ENCODE data around the gene IL32. TPM values are rescaled to one million over a fixed set of nuclear protein-coding genes. Genes with fewer than 3 reads are reported as not detected.
"Not testable (repeated sequence)": the region's sequence is repeated elsewhere in the genome, so short reads cannot be mapped to it uniquely, and the experiment has no call there.

Gene IL32
- total and polyA plus RNA-seq, 2 of the 4 experiments (the other 2 are of a cell fraction), result 25.6 to 95.7 TPM

DNA sequence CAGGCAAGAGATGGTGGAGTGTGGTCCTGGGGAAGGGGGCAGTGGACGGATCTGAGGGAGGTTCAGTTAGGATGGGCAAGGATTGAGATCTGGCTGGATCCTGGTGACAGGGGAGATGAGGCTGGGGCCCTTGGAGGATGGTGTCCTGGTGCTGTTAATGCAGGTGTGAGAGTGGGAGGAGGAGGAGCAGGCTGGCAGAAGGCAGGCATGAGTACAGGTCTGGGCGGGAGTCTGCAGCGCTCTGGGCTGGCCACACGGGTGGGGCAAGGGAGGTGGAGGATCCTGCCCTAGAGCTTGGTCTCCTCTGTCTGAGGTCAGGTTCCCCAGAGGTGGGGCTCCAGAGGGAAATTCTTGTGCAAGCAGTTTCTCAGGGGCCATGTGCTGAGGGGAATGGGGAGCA, 6.7 kb downstream of the IL32 start:
- ATAC-seq (ENCODE audit: low read depth); dilution Hi-C loops (cut with HindIII; ENCODE audit: low sequenced_read_pairs, unreplicated experiment); POLR2A ChIA-PET (ENCODE audit: unreplicated experiment); H2AFZ ChIP-seq (replicated peaks; ENCODE audit: low read length, poor library complexity); H3K14ac ChIP-seq (replicated peaks; ENCODE audit: low read depth, low read length); H4K8ac ChIP-seq (ENCODE audit: low read depth in 2 of 2, low read length in 2 of 2); H3K9me1 ChIP-seq (ENCODE audit: insufficient read depth, low read length); H2BK15ac ChIP-seq (ENCODE audit: low read depth, low read length); H3K23ac ChIP-seq (ENCODE audit: low read depth, low read length); H3K4me3 ChIP-seq (ENCODE audit: insufficient read depth, low read depth, low read length); H3K4me1 ChIP-seq (ENCODE audit: control insufficient read depth, insufficient read depth, low read length); H2BK5ac ChIP-seq (ENCODE audit: low read depth, low read length, poor library complexity, severe bottlenecking); H2AK9ac ChIP-seq (replicated peaks; ENCODE audit: low read depth, low read length, poor library complexity); H3K9me3 ChIP-seq (ENCODE audit: control insufficient read depth, insufficient read depth, low read length); H2AK5ac ChIP-seq (ENCODE audit: low read depth, low read length); H3K9ac ChIP-seq (ENCODE audit: low read depth, low read length); H2BK120ac ChIP-seq (ENCODE audit: low read depth, low read length); H4K91ac ChIP-seq (ENCODE audit: insufficient read depth, low read depth, low read length); H3K4ac ChIP-seq (ENCODE audit: low read depth, low read length); H3K36me3 ChIP-seq (ENCODE audit: control insufficient read depth, insufficient read depth, low read length); H3K79me1 ChIP-seq (ENCODE audit: low read depth in 1 of 2, low read length in 2 of 2); H3K27ac ChIP-seq (ENCODE audit: insufficient read depth, low read length); H3K56ac ChIP-seq (ENCODE audit: extremely low read depth, insufficient read depth, low read length); H4K20me1 ChIP-seq (ENCODE audit: insufficient read depth, low read length); H3K18ac ChIP-seq (ENCODE audit: low read depth, low read length); BruUV-seq (replicated peaks); in situ Hi-C loops (cut with MboI; ENCODE audit: low sequenced_read_pairs); H3K4me2 ChIP-seq (ENCODE audit: low read depth, low read length); intact Hi-C loops (cut with micrococcal nuclease); H4K5ac ChIP-seq (ENCODE audit: low read depth, low read length); DNase-seq; CTCF ChIA-PET; H2BK20ac ChIP-seq (ENCODE audit: low read depth, low read length): not testable (repeated sequence)
- WGBS, 2 experiments (ENCODE audit: extremely low coverage in 2 of 2, insufficient read length in 1 of 2), result no CpG with 5 or more reads among the region's 4 CpGs
- H3K27me3 ChIP-seq (ENCODE audit: control insufficient read depth, insufficient read depth, low read length), result peaks cover 36% of the 10 kb centered on the region

DNA sequence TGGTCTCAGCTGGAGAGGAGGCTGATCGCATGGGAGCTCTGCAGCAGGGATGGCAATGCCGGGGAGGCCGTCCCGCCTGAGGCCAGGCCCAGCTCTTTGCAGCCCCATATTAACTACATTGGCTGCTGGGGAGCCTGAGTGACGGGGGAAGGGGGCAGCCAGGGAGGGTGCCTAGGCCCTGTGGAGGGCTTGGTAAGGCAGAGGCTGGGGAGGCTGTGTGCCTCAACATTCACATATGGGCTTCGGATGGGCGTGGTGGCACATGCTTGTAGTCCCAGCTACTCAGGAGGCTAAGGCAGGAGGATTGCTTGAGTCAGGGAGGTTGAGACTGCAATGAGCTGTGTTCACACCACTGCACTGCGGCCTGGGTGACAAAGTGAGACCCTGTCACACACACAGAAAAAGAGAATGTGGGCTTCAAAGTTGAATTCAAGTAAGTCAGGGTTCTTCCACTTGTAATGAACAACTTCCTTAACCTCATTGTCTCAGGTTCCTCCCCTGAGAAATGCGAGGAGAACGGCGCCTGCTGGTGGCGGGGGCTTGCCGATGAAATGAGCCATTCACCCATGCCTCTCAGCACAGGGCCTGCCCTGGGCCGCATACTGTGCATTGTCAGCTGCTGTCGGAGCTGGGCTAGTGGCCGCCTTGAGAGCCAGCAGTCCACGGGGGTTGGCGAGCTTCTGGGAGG, 7.3 kb downstream of the IL32 start:
- H2AK9ac ChIP-seq (replicated peaks; ENCODE audit: low read depth, low read length, poor library complexity); H4K8ac ChIP-seq (ENCODE audit: low read depth in 2 of 2, low read length in 2 of 2); intact Hi-C loops (cut with micrococcal nuclease); dilution Hi-C loops (cut with HindIII; ENCODE audit: low sequenced_read_pairs, unreplicated experiment); H3K36me3 ChIP-seq (ENCODE audit: control insufficient read depth, insufficient read depth, low read length); H3K56ac ChIP-seq (ENCODE audit: extremely low read depth, insufficient read depth, low read length); H3K79me1 ChIP-seq (ENCODE audit: low read depth in 1 of 2, low read length in 2 of 2); CTCF ChIA-PET; H2BK120ac ChIP-seq (ENCODE audit: low read depth, low read length); in situ Hi-C loops (cut with MboI; ENCODE audit: low sequenced_read_pairs); H2BK5ac ChIP-seq (ENCODE audit: low read depth, low read length, poor library complexity, severe bottlenecking); H4K20me1 ChIP-seq (ENCODE audit: insufficient read depth, low read length); H3K18ac ChIP-seq (ENCODE audit: low read depth, low read length); H3K4me2 ChIP-seq (ENCODE audit: low read depth, low read length); H3K4ac ChIP-seq (ENCODE audit: low read depth, low read length); H3K4me3 ChIP-seq (ENCODE audit: insufficient read depth, low read depth, low read length); ATAC-seq (ENCODE audit: low read depth); H3K14ac ChIP-seq (replicated peaks; ENCODE audit: low read depth, low read length); H3K9me1 ChIP-seq (ENCODE audit: insufficient read depth, low read length); H4K5ac ChIP-seq (ENCODE audit: low read depth, low read length); H3K27ac ChIP-seq (ENCODE audit: insufficient read depth, low read length); H3K23ac ChIP-seq (ENCODE audit: low read depth, low read length); DNase-seq; BruUV-seq (replicated peaks); H2AFZ ChIP-seq (replicated peaks; ENCODE audit: low read length, poor library complexity); H2BK20ac ChIP-seq (ENCODE audit: low read depth, low read length); H3K4me1 ChIP-seq (ENCODE audit: control insufficient read depth, insufficient read depth, low read length); H4K91ac ChIP-seq (ENCODE audit: insufficient read depth, low read depth, low read length); H3K9ac ChIP-seq (ENCODE audit: low read depth, low read length); H2AK5ac ChIP-seq (ENCODE audit: low read depth, low read length); H2BK15ac ChIP-seq (ENCODE audit: low read depth, low read length); H3K9me3 ChIP-seq (ENCODE audit: control insufficient read depth, insufficient read depth, low read length); POLR2A ChIA-PET (ENCODE audit: unreplicated experiment): not testable (repeated sequence)
- peaks cover 41% of the 10 kb centered on the region for H3K27me3 ChIP-seq (ENCODE audit: control insufficient read depth, insufficient read depth, low read length)
- WGBS, 2 experiments (ENCODE audit: extremely low coverage in 2 of 2, insufficient read length in 1 of 2), result no CpG with 5 or more reads among the region's 18 CpGs

Data from IMR-90 (cell line).